HEK293T (cell line): Measurements from ENCODE around the gene HBZ.
"Not testable (repeated sequence)": the region's sequence is repeated elsewhere in the genome, so short reads cannot be mapped to it uniquely, and the experiment has no call there.

Source experiments
- CTCF ChIA-PET: fragments of 350-600 bp; formaldehyde crosslinking; extraction: SDS; loops from one replicate; lab custom pipeline; 2021; ENCODE audit warnings: antibody characterized with exemption, inconsistent platforms; lab: Yijun Ruan, JAX
- POLR2A ChIA-PET: fragments of 350-600 bp; formaldehyde crosslinking; extraction: SDS; loops from one replicate; lab custom pipeline; 2020; ENCODE audit warnings: antibody characterized with exemption, inconsistent platforms; lab: Yijun Ruan, JAX
- DNase-seq: peaks from one replicate; pipeline ENCODE4 v3.0.0; 2012; ENCODE audit warnings: mixed read lengths; ENCODE audit errors: extremely low spot score
- ARNT ChIP-seq: fragments of 450-650 bp; IDR thresholded peaks from 2 replicates; pipeline ENCODE4 v1.6.1; 2017; ENCODE audit warnings: mild to moderate bottlenecking
- BHLHE40 ChIP-seq: fragments of 450-650 bp; IDR thresholded peaks from 2 replicates; pipeline ENCODE4 v1.6.1; 2016; ENCODE audit warnings: mild to moderate bottlenecking, moderate library complexity, borderline replicate concordance
- CTBP1 ChIP-seq: fragments of 450-650 bp; IDR thresholded peaks from 2 replicates; pipeline ENCODE4 v1.6.1; 2016; ENCODE audit warnings: borderline replicate concordance
- ELF4 ChIP-seq: fragments of 450-650 bp; IDR thresholded peaks from 2 replicates; pipeline ENCODE4 v1.6.1; 2017; ENCODE audit warnings: antibody characterized with exemption
- FOXA1 ChIP-seq: fragments of 450-650 bp; IDR thresholded peaks from 2 replicates; pipeline ENCODE4 v1.6.1; 2016; ENCODE audit warnings: mild to moderate bottlenecking
- FOXK2 ChIP-seq: fragments of 450-650 bp; IDR thresholded peaks from 2 replicates; pipeline ENCODE4 v1.6.1; 2016; ENCODE audit warnings: mild to moderate bottlenecking
- FOXM1 ChIP-seq: fragments of 450-650 bp; IDR thresholded peaks from 2 replicates; pipeline ENCODE4 v1.6.1; 2017; ENCODE audit warnings: mild to moderate bottlenecking, borderline replicate concordance
- HDGF ChIP-seq: fragments of 450-650 bp; IDR thresholded peaks from 2 replicates; pipeline ENCODE4 v1.6.1; 2017; ENCODE audit warnings: antibody characterized with exemption, borderline replicate concordance
- L3MBTL2 ChIP-seq: fragments of 450-650 bp; conservative IDR thresholded peaks from 2 replicates; pipeline ENCODE4 v1.6.1; 2016; ENCODE audit warnings: mild to moderate bottlenecking
- LEF1 ChIP-seq: fragments of 450-650 bp; IDR thresholded peaks from 2 replicates; pipeline ENCODE4 v1.6.1; 2017; ENCODE audit warnings: mild to moderate bottlenecking, borderline replicate concordance
- NFRKB ChIP-seq: fragments of 450-650 bp; IDR thresholded peaks from 2 replicates; pipeline ENCODE4 v1.6.1; 2016; ENCODE audit warnings: mild to moderate bottlenecking, moderate library complexity
- PKNOX1 ChIP-seq: fragments of 450-650 bp; IDR thresholded peaks from 2 replicates; pipeline ENCODE4 v1.6.1; 2016
- SP1 ChIP-seq: fragments of 450-650 bp; IDR thresholded peaks from 2 replicates; pipeline ENCODE4 v1.6.1; 2017
- SUZ12 ChIP-seq: fragments of 450-650 bp; IDR thresholded peaks from 2 replicates; pipeline ENCODE4 v1.6.1; 2016; ENCODE audit warnings: mild to moderate bottlenecking
- TARDBP ChIP-seq: fragments of 450-650 bp; IDR thresholded peaks from 2 replicates; pipeline ENCODE4 v1.6.1; 2016
- ZNF384 ChIP-seq: fragments of 450-650 bp; IDR thresholded peaks from 2 replicates; pipeline ENCODE4 v1.6.1; 2016

HBZ gene

GRCh38 chr16:119295-119694 is 33.1 kb upstream of the HBZ start:
- no peak for DNase-seq
- TF ChIP-seq ARNT (no peak), L3MBTL2 (no peak), FOXK2 (no peak), HDGF (no peak), LEF1 (no peak), TARDBP (no peak), SP1 (no peak), PKNOX1 (no peak), NFRKB (no peak), ELF4 (no peak), CTBP1 (no peak), FOXM1 (no peak), SUZ12 (no peak), FOXA1 (no peak), ZNF384 (no peak)
- ChIA-PET CTCF (interaction anchor here (1.0 kb wide), 1 partner anchor 22 kb away, joined by 4 read pairs; no protein-coding TSS in a partner anchor), POLR2A (no interaction called here)

- TF ChIP-seq CTBP1: no peak
- no peak for TF ChIP-seq FOXA1
- no peak for TF ChIP-seq SUZ12
- no peak for TF ChIP-seq ARNT
- TF ChIP-seq PKNOX1: no peak
- TF ChIP-seq ZNF384: no peak
- no peak for TF ChIP-seq NFRKB
- TF ChIP-seq FOXM1: no peak
- no peak for TF ChIP-seq TARDBP
- no peak for TF ChIP-seq BHLHE40
- TF ChIP-seq HDGF: no peak
- ChIA-PET POLR2A (no interaction called here), CTCF (interaction anchor here (1.0 kb wide), 1 partner anchor 23 kb away, joined by 4 read pairs; no protein-coding TSS in a partner anchor)
- DNase-seq: no peak
Observed at GRCh38 chr16:119835-120491, 32.5 kb upstream of the HBZ start.

- ChIA-PET POLR2A (no interaction called here), CTCF (no interaction called here)
- DNase-seq: no peak
- TF ChIP-seq NFRKB: no peak
- TF ChIP-seq SUZ12: no peak
- TF ChIP-seq FOXM1: no peak
- no peak for TF ChIP-seq ZNF384
- no peak for TF ChIP-seq HDGF
- no peak for TF ChIP-seq BHLHE40
- no peak for TF ChIP-seq ARNT
- TF ChIP-seq FOXK2: no peak
Observed at GRCh38 chr16:120756-121155, 31.7 kb upstream of the HBZ start.

GRCh38 chr16:122361-122760 is 30.1 kb upstream of the HBZ start:
- TF ChIP-seq ARNT (no peak), FOXM1 (no peak), ELF4 (no peak), CTBP1 (no peak), NFRKB (no peak), SP1 (no peak)
- no peak for DNase-seq
- CTCF ChIA-PET: no interaction called here
- POLR2A ChIA-PET: interaction anchor here (1.2 kb wide), 1 partner anchor 58 kb away, joined by 3 read pairs; the partner anchor contains the start of gene HBQ1

- DNase-seq, CTCF ChIA-PET, POLR2A ChIA-PET: not testable (repeated sequence)
Observed at GRCh38 chr16:123558-124350, 28.7 kb upstream of the HBZ start.

GRCh38 chr16:125011-125410 is 27.4 kb upstream of the HBZ start:
- ChIA-PET CTCF (interaction anchor here (0.6 to 0.7 kb wide), 2 partner anchors 19 to 28 kb away, joined by 3 to 5 read pairs; no protein-coding TSS in a partner anchor), POLR2A (no interaction called here)
- TF ChIP-seq NFRKB: no peak
- TF ChIP-seq CTBP1: no peak
- TF ChIP-seq FOXA1: no peak
- TF ChIP-seq FOXM1: no peak
- TF ChIP-seq ZNF384: no peak
- no peak for TF ChIP-seq SP1

GRCh38 chr16:129075-129474 is 23.4 kb upstream of the HBZ start:
- ChIA-PET CTCF (interaction anchor here (0.5 kb wide), 1 partner anchor 119 kb away, joined by 4 read pairs; no protein-coding TSS in a partner anchor), POLR2A (no interaction called here)
- TF ChIP-seq BHLHE40 (no peak), TARDBP (no peak), L3MBTL2 (no peak), ARNT (no peak), ELF4 (no peak), LEF1 (no peak), SUZ12 (no peak)
- DNase-seq: no peak

More at GRCh38 chr16:125011-125410, 27.4 kb upstream of the HBZ start:
- no peak for DNase-seq
